K562 (cell line): ENCODE data around the gene PNKD. TPM values are rescaled to one million over a fixed set of nuclear protein-coding genes. Genes with fewer than 3 reads are reported as not detected.

Experiments
- ATAC-seq: fragments of 200-7000 bp; cut with Tn5 transposase; 3 replicates; pipeline ENCODE4 v1.9.1; 2020; ENCODE audit warnings: moderate library complexity
- BruUV-seq: library from RNA; stranded (reverse); fragments of 400-500 nt; replicated peaks from 2 replicates; lab custom pipeline; 2021; lab: Mats Ljungman, UMichigan
- CTCF ChIA-PET: fragments of 300-600 bp; formaldehyde crosslinking; extraction: SDS; loops from one replicate; lab custom pipeline; 2021; ENCODE audit warnings: low intra/inter-chr PET ratio; lab: Yijun Ruan, JAX
- POLR2A ChIA-PET: fragments of 300-600, 350-650 bp; sonication (Branson Sonifier 250); formaldehyde crosslinking; extraction: SDS; loops from one replicate; lab custom pipeline; 2021; ENCODE audit warnings: antibody characterized with exemption, inconsistent platforms; lab: Yijun Ruan, JAX
- DNase-seq, 4 experiments: peaks; one replicate each; pipeline versions ENCODE4 v3.0.0 to v3.0.0-alpha.2; 2011 to 2018; ENCODE audit warnings: low spot score in 3 of 4, mixed read lengths in 3 of 4; ENCODE audit errors: extremely low read depth in 1 of 4
- FAIRE-seq: peaks from 2 replicates; lab custom pipeline; 2011; peaks lifted over from hg19 to GRCh38; lab: Jason Lieb, UNC
- H2AFZ ChIP-seq: 2 replicates; pipeline ENCODE4 v1.6.0; 2011; ENCODE audit warnings: low read depth, low read length, control low read depth, inconsistent platforms
- H3K27ac ChIP-seq: fragments of 200-600 bp; 3 replicates; pipeline ENCODE4 v1.8.0; 2011; ENCODE audit warnings: low read depth, mild to moderate bottlenecking, control low read depth, inconsistent platforms, low read length, moderate library complexity, mixed read lengths; ENCODE audit errors: extremely low read depth
- H3K27me3 ChIP-seq, 2 experiments: fragments of 300-600 bp in 1 of 2; 2 replicates in 1 of 2; 3 replicates in 1 of 2; pipeline versions ENCODE4 v1.6.0 to v1.8.0; 2011; ENCODE audit warnings: inconsistent platforms in 2 of 2, low read length in 2 of 2, mild to moderate bottlenecking in 1 of 2, mixed read lengths in 1 of 2, moderate library complexity in 1 of 2; ENCODE audit not compliant: control insufficient read depth in 2 of 2, insufficient read depth in 2 of 2
- H3K36me3 ChIP-seq: fragments of 300-600 bp; 3 replicates; pipeline ENCODE4 v1.8.0; 2011; ENCODE audit warnings: mild to moderate bottlenecking, low read length, inconsistent platforms; ENCODE audit not compliant: control insufficient read depth, insufficient read depth
- H3K4me1 ChIP-seq, 2 experiments: fragments of 200-600 bp in 1 of 2; replicated peaks in 1 of 2; 2 replicates in 1 of 2; 3 replicates in 1 of 2; pipeline versions ENCODE4 v1.5.1 to v1.8.0; 2011; ENCODE audit warnings: inconsistent platforms in 2 of 2, low read length in 2 of 2, mild to moderate bottlenecking in 1 of 2, mixed read lengths in 1 of 2, moderate library complexity in 1 of 2; ENCODE audit not compliant: control insufficient read depth in 2 of 2, insufficient read depth in 2 of 2
- H3K4me2 ChIP-seq: 2 replicates; pipeline ENCODE4 v1.6.1; 2011; ENCODE audit warnings: low read length, control low read depth, inconsistent platforms, mixed read lengths; ENCODE audit not compliant: insufficient read depth
- H3K4me3 ChIP-seq: fragments of 200-600 bp; sonication (generic), shearing (Covaris generic); 2 replicates; pipeline ENCODE4 v1.5.1; 2016; ENCODE audit warnings: control low read depth, inconsistent platforms
- H3K79me2 ChIP-seq: fragments of 200-600 bp; 3 replicates; pipeline ENCODE4 v1.8.0; 2011; ENCODE audit warnings: low read length, inconsistent platforms; ENCODE audit not compliant: control insufficient read depth, insufficient read depth
- H3K9ac ChIP-seq, 2 experiments: 2 replicates each; pipeline versions ENCODE4 v1.6.0 to v1.6.1; 2011; ENCODE audit warnings: low read depth in 2 of 2, low read length in 2 of 2, control low read depth in 1 of 2, inconsistent platforms in 1 of 2, mild to moderate bottlenecking in 1 of 2, mixed read lengths in 1 of 2; ENCODE audit not compliant: insufficient read depth in 1 of 2
- H3K9me1 ChIP-seq: one replicate; pipeline ENCODE4 v1.6.0; 2011; ENCODE audit warnings: inconsistent platforms, mild to moderate bottlenecking, low read length, moderate library complexity; ENCODE audit not compliant: control insufficient read depth, insufficient read depth
- H3K9me3 ChIP-seq: replicated peaks from 2 replicates; pipeline ENCODE4 v1.5.1; 2011; ENCODE audit warnings: low read depth, low read length, inconsistent platforms; ENCODE audit not compliant: control insufficient read depth, insufficient read depth
- H4K20me1 ChIP-seq: replicated peaks from 2 replicates; pipeline ENCODE4 v1.6.1; 2011; ENCODE audit warnings: low read length, inconsistent platforms, mixed read lengths; ENCODE audit not compliant: control insufficient read depth, insufficient read depth
- HMGN3 ChIP-seq: IDR thresholded peaks from 2 replicates; pipeline ENCODE4 v1.6.1; 2011; ENCODE audit warnings: borderline replicate concordance, low read depth, mild to moderate bottlenecking, mixed read lengths, low read length; ENCODE audit not compliant: insufficient read length; ENCODE audit errors: extremely low read depth
- HNRNPH1 ChIP-seq: fragments of 200-400 bp; formaldehyde crosslinking; optimal IDR thresholded peaks from 2 replicates; pipeline ENCODE3; 2017; ENCODE audit warnings: low read depth, mild to moderate bottlenecking, low read length, moderate library complexity
- LEF1 ChIP-seq: fragments of 450-650 bp; IDR thresholded peaks from 2 replicates; pipeline ENCODE4 v1.6.1; 2016; ENCODE audit warnings: mild to moderate bottlenecking
- ZNF277 ChIP-seq: fragments of 250-450 bp; sonication (Bioruptor Pico); IDR thresholded peaks from 2 replicates; pipeline ENCODE4 v1.8.0; 2022; ENCODE audit warnings: inconsistent platforms, mild to moderate bottlenecking, moderate library complexity, borderline replicate concordance
- ZNF589 ChIP-seq: fragments of 200-800 bp; sonication (Bioruptor generic); IDR thresholded peaks from 2 replicates; pipeline ENCODE4 v1.6.1; 2016; ENCODE audit warnings: low read depth, missing genetic modification characterization, missing compliant biosample characterization
- in situ Hi-C: fragments of 300-500 bp; cut with MboI; formaldehyde crosslinking; loops from 4 replicates; pipeline ENCODE4 v1.15.0; 2018; ENCODE audit warnings: inconsistent platforms, mixed read lengths
- intact Hi-C: fragments of 100-400 bp; cut with micrococcal nuclease; formaldehyde crosslinking; loops from 2 replicates; pipeline ENCODE4 v1.14.2; 2022
- polyA plus RNA-seq, 8 experiments: library from polyadenylated mRNA; depleted of rRNA in 4 of 8; stranded (reverse) in 5 of 8; unstranded in 3 of 8; fragments of >200 nt; fragmentation: Nextera tagmentation in 2 of 8; fragmentation: Illumina TruSeq in 1 of 8; extraction: Ambion mirVana in 2 of 8; extraction: Trizol in 1 of 8; gene quantifications; 2 replicates each; pipeline versions ENCODE4 v1.2.1 to v1.2.3, GENCODE V29; 2011 to 2014; ENCODE audit warnings: inconsistent platforms in 1 of 8, missing spikeins in 1 of 8
- total RNA-seq, 7 experiments: library from RNA; depleted of rRNA in 6 of 7; stranded (reverse); fragments of >200 nt in 6 of 7; fragmentation: Illumina TruSeq in 2 of 7; extraction: Trizol in 2 of 7; gene quantifications; 2 replicates each; pipeline versions ENCODE4 v1.2.1 to v1.2.3, GENCODE V29; 2011 to 2021; ENCODE audit warnings: low replicate concordance in 1 of 7
- TF ChIP-seq, protein P1 (sequence below): fragments of 450-650 bp; IDR thresholded peaks from 2 replicates; pipeline ENCODE4 v1.6.1; 2016; ENCODE audit warnings: borderline replicate concordance
- TF ChIP-seq, protein P2 (sequence below): fragments of 450-650 bp; IDR thresholded peaks from 2 replicates; pipeline ENCODE4 v1.6.1; 2016; ENCODE audit warnings: mild to moderate bottlenecking, moderate library complexity

The PNKD gene
- total and polyA plus RNA-seq, 9 of the 15 experiments (the other 6 are each of a cell fraction or from before 2014, with no cell fraction given) = 26.0 to 105 (median 60.1) TPM

DNA sequence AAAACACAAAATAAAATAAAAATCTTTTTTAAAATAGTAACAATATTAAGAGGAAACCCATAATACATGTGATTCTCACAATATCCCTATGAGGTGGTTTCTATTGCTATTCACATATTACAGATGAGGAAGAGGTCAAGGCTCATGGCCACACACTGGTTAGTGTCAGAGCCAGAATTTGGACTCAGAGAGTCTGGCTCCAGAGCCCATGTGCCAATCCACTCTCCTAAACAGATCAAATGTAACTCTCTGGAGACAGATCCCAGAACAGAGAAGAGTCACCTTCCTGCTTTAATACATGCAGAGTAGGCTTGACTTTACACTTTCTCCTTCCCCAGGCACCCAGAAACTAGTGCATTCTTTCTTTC lies 101.6 kb downstream of the PNKD start:
- no peak for FAIRE-seq
- DNase-seq = no peak
- Histone ChIP-seq H3K4me1 (peaks cover 3 to 20% of the 10 kb centered on the region in 2 experiments; a peak in 4 of 5 replicates), H3K4me3 (no peak overlapping the region), H3K27ac (no peak overlapping the region), H3K9me1 (no peaks in the 10 kb centered on the region), H3K27me3 (no peaks in the 10 kb centered on the region), H2AFZ (no peak overlapping the region), H3K9ac (no peak overlapping the region), H3K9me3 (no peaks in the 10 kb centered on the region), H4K20me1 (no peaks in the 10 kb centered on the region), H3K79me2 (peaks cover 6% of the 10 kb centered on the region; the same call in 2 of the 3 replicates), H3K4me2 (no peak overlapping the region), H3K36me3 (no peaks in the 10 kb centered on the region)
- ChIA-PET CTCF (no interaction called here), POLR2A (no interaction called here)
- intact Hi-C loops = no loop called here
- in situ Hi-C loops = no loop called here
- no TSS peak for BruUV-seq
- ATAC-seq = no peak
- TF ChIP-seq, protein P1, sequence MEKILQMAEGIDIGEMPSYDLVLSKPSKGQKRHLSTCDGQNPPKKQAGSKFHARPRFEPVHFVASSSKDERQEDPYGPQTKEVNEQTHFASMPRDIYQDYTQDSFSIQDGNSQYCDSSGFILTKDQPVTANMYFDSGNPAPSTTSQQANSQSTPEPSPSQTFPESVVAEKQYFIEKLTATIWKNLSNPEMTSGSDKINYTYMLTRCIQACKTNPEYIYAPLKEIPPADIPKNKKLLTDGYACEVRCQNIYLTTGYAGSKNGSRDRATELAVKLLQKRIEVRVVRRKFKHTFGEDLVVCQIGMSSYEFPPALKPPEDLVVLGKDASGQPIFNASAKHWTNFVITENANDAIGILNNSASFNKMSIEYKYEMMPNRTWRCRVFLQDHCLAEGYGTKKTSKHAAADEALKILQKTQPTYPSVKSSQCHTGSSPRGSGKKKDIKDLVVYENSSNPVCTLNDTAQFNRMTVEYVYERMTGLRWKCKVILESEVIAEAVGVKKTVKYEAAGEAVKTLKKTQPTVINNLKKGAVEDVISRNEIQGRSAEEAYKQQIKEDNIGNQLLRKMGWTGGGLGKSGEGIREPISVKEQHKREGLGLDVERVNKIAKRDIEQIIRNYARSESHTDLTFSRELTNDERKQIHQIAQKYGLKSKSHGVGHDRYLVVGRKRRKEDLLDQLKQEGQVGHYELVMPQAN = no peak
- TF ChIP-seq HMGN3 (no peak), LEF1 (no peak), ZNF589 (CRISPR knock-in tag) (no peak), ZNF277 (CRISPR knock-in tag) (no peak), HNRNPH1 (no peak)
- TF ChIP-seq, protein P2, sequence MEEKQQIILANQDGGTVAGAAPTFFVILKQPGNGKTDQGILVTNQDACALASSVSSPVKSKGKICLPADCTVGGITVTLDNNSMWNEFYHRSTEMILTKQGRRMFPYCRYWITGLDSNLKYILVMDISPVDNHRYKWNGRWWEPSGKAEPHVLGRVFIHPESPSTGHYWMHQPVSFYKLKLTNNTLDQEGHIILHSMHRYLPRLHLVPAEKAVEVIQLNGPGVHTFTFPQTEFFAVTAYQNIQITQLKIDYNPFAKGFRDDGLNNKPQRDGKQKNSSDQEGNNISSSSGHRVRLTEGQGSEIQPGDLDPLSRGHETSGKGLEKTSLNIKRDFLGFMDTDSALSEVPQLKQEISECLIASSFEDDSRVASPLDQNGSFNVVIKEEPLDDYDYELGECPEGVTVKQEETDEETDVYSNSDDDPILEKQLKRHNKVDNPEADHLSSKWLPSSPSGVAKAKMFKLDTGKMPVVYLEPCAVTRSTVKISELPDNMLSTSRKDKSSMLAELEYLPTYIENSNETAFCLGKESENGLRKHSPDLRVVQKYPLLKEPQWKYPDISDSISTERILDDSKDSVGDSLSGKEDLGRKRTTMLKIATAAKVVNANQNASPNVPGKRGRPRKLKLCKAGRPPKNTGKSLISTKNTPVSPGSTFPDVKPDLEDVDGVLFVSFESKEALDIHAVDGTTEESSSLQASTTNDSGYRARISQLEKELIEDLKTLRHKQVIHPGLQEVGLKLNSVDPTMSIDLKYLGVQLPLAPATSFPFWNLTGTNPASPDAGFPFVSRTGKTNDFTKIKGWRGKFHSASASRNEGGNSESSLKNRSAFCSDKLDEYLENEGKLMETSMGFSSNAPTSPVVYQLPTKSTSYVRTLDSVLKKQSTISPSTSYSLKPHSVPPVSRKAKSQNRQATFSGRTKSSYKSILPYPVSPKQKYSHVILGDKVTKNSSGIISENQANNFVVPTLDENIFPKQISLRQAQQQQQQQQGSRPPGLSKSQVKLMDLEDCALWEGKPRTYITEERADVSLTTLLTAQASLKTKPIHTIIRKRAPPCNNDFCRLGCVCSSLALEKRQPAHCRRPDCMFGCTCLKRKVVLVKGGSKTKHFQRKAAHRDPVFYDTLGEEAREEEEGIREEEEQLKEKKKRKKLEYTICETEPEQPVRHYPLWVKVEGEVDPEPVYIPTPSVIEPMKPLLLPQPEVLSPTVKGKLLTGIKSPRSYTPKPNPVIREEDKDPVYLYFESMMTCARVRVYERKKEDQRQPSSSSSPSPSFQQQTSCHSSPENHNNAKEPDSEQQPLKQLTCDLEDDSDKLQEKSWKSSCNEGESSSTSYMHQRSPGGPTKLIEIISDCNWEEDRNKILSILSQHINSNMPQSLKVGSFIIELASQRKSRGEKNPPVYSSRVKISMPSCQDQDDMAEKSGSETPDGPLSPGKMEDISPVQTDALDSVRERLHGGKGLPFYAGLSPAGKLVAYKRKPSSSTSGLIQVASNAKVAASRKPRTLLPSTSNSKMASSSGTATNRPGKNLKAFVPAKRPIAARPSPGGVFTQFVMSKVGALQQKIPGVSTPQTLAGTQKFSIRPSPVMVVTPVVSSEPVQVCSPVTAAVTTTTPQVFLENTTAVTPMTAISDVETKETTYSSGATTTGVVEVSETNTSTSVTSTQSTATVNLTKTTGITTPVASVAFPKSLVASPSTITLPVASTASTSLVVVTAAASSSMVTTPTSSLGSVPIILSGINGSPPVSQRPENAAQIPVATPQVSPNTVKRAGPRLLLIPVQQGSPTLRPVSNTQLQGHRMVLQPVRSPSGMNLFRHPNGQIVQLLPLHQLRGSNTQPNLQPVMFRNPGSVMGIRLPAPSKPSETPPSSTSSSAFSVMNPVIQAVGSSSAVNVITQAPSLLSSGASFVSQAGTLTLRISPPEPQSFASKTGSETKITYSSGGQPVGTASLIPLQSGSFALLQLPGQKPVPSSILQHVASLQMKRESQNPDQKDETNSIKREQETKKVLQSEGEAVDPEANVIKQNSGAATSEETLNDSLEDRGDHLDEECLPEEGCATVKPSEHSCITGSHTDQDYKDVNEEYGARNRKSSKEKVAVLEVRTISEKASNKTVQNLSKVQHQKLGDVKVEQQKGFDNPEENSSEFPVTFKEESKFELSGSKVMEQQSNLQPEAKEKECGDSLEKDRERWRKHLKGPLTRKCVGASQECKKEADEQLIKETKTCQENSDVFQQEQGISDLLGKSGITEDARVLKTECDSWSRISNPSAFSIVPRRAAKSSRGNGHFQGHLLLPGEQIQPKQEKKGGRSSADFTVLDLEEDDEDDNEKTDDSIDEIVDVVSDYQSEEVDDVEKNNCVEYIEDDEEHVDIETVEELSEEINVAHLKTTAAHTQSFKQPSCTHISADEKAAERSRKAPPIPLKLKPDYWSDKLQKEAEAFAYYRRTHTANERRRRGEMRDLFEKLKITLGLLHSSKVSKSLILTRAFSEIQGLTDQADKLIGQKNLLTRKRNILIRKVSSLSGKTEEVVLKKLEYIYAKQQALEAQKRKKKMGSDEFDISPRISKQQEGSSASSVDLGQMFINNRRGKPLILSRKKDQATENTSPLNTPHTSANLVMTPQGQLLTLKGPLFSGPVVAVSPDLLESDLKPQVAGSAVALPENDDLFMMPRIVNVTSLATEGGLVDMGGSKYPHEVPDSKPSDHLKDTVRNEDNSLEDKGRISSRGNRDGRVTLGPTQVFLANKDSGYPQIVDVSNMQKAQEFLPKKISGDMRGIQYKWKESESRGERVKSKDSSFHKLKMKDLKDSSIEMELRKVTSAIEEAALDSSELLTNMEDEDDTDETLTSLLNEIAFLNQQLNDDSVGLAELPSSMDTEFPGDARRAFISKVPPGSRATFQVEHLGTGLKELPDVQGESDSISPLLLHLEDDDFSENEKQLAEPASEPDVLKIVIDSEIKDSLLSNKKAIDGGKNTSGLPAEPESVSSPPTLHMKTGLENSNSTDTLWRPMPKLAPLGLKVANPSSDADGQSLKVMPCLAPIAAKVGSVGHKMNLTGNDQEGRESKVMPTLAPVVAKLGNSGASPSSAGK = no peak
